Body of pancreas (tissue), 4 donors: ENCODE measurements around the gene KLK3. TPM values are rescaled to one million over a fixed set of nuclear protein-coding genes. Genes with fewer than 3 reads are reported as not detected.

Source experiments
- ATAC-seq: fragments of 150-250 bp; one replicate; pipeline ENCODE4 v1.9.1; 2016
- DNase-seq, 4 donors: peaks; one replicate each; pipeline ENCODE4 v3.0.0-alpha.2; 2019
- H3K27ac ChIP-seq, 4 donors: fragments of 200-600 bp; sonication (generic); 1 replicate in 3 of 4; 2 replicates in 1 of 4; pipeline versions ENCODE4 v1.5.1 to v1.6.1; 2016 to 2019; ENCODE audit warnings: mild to moderate bottlenecking in 1 of 4, mixed read lengths in 1 of 4, moderate library complexity in 1 of 4
- H3K27me3 ChIP-seq, 2 donors: fragments of 200-600 bp; sonication (generic); one replicate each; pipeline ENCODE4 v1.6.0; 2016; ENCODE audit warnings: mild to moderate bottlenecking in 1 of 2
- H3K36me3 ChIP-seq, 2 donors: fragments of 200-600 bp; sonication (generic); replicated peaks in 1 of 2; 2 replicates each; pipeline ENCODE4 v1.5.1; 2016; ENCODE audit warnings: low read depth in 2 of 2; ENCODE audit not compliant: insufficient read depth in 1 of 2
- H3K4me1 ChIP-seq: fragments of 200-600 bp; sonication (generic); one replicate; pipeline ENCODE4 v1.6.0; 2016
- H3K4me3 ChIP-seq, 2 donors: fragments of 200-600 bp; sonication (generic); 1 replicate in 1 of 2; 2 replicates in 1 of 2; pipeline ENCODE4 v1.5.1; 2016 to 2019
- H3K9me3 ChIP-seq, 3 donors: fragments of 200-600 bp; sonication (generic); 1 replicate in 2 of 3; 2 replicates in 1 of 3; pipeline ENCODE4 v1.5.1; 2016
- CTCF ChIP-seq, 7 experiments: fragments of 450-650 bp in 4 of 7; fragments of 200-600 bp in 3 of 7; sonication (generic) in 3 of 7; IDR thresholded peaks; one replicate each; pipeline ENCODE4 v1.5.1; 2016 to 2019; ENCODE audit warnings: antibody characterized with exemption in 7 of 7
- POLR2A ChIP-seq, 3 donors: fragments of 450-650 bp; IDR thresholded peaks; one replicate each; pipeline ENCODE4 v1.6.1; 2016; ENCODE audit warnings: antibody characterized with exemption in 3 of 3, mild to moderate bottlenecking in 2 of 3
- whole genome bisulfite sequencing, 2 donors: methylation state at CpG; one replicate each; pipeline ENCODE4 v1.1.5; 2017; 5-methylcytosine and 5-hydroxymethylcytosine counted together
- intact Hi-C: fragments of 100-400 bp; cut with DNase I; formaldehyde crosslinking; loops from one replicate; pipeline ENCODE4 v1.15.1; 2023
- total RNA-seq, 2 donors: library from RNA; depleted of rRNA; stranded (reverse); fragments of >200 nt; gene quantifications; one replicate each; pipeline ENCODE4 v1.1.0, GENCODE V29; 2016

KLK3 gene
- total RNA-seq, 2 donors from 2014 or later = not detected

DNA sequence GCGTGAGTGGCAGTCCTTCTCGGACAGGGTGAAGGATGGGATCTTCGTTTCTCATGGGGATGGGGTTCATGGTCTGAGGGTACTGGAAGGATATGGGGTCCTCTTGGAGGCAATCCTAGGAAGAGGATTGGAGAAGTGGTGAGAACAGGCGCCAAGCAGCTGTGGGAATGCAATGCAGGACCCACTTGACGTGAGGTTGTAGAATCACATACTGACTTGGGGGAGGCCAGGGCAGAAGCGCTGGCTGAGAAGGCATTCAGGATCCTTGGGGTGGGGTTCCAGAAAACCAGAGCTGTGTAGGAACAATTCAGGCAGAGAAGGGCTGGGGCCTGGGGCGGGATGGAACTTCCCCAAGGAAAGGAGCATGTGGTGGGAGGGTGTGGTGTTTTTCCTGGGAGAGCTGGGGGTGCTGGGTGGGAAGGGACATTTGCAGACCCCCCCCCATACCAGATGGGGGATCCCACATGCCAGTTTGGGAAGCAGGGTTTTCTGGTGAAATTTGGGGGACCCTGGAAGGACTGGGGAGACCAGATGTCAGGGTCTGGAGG lies 32.0 kb upstream of the KLK3 start:
- TF ChIP-seq POLR2A (IDR thresholded peaks at IDR 0.05) = no peak
- TF ChIP-seq CTCF (IDR thresholded peaks at IDR 0.05) = no peak
- Histone ChIP-seq H3K27me3 (no peaks in the 10 kb centered on the region), H3K9me3 (no peaks in the 10 kb centered on the region), H3K4me3 (peak overlapping the region in 1 of 2 donors; percentile 61), H3K27ac (peak overlapping the region; percentile 78 to 92 (median 83)), H3K36me3 (no peaks in the 10 kb centered on the region), H3K4me1 (peaks cover 75% of the 10 kb centered on the region)
- ATAC-seq (no peak), DNase-seq (peak in 1 of 4 donors; percentile 21)
- WGBS, 2 donors = 32 to 37% methylated on average over 7 of the region's 7 CpGs
- intact Hi-C loops = no loop called here

- peak; percentile 88 to 96 (median 92) for DNase-seq
- peak within 1 kb of the TSS; percentile 78 to 92 (median 83) for H3K27ac ChIP-seq
- peaks cover 67% of the 10 kb centered on the region for H3K4me1 ChIP-seq
- intact Hi-C loops = no loop called here
- no peaks in the 10 kb centered on the region for H3K9me3 ChIP-seq
- H3K4me3 ChIP-seq = peak within 1 kb of the TSS in 1 of 2 donors; percentile 61
- no peaks in the 10 kb centered on the region for H3K36me3 ChIP-seq
- peak; percentile 33 to 87 (median 76) for TF ChIP-seq POLR2A (IDR thresholded peaks at IDR 0.05)
- peak in 1 of 7 experiments; percentile 9 for TF ChIP-seq CTCF (IDR thresholded peaks at IDR 0.05)
- H3K27me3 ChIP-seq = no peaks in the 10 kb centered on the region
- ATAC-seq = peak; percentile 71
- WGBS, 2 donors = 22 to 28% methylated on average over 9 to 13 of the region's 14 CpGs
Observed at GRCh38 chr19:50823389-50824042, 31.2 kb upstream of the KLK3 start, which contains the start of gene KLK1. TSS of gene KLK1 (minus strand) at chr19:50823787. CDS start at chr19:50823748, 39 bp downstream.

DNA sequence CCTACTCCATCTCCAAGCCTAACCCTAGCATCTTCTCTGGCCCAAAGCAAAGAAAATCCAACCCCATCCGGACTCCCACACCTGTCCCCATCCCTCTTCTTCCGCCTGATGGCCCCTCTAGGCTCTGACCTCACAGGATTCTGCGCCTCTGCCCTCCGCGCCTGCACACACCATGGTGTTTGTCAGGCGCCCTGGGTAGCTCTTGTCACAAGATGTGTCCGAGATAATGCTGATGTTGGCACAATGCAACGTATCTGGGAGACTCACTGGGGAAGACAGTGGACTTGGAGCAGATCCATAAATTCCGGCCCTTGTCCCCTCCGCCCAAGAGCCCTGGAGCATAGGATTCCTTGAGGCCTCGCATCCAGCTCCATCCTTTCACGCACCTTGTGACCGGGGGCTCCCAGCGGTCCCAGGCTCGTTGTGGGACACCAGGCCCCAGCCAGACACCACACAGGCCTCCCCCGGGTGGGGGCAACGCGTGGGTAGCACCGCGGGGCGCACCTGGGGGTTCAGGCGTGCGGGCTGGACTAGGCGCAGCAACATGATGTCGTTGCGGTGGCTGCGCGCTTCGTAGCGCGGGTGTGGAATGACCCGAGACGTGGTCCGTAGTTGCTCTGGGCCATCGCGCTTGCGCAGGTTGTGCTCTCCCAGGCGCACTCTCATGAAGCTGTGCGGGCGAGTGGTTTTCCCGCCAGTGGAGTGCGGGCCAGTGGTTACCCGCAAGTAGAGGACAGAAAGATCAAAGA lies 28.0 kb upstream of the KLK3 start:
- intact Hi-C loops = no loop called here
- H3K27ac ChIP-seq = no peak overlapping the region
- DNase-seq = no peak
- no peak overlapping the region for H3K4me3 ChIP-seq
- no peaks in the 10 kb centered on the region for H3K36me3 ChIP-seq
- peaks cover 40% of the 10 kb centered on the region for H3K4me1 ChIP-seq
- no peaks in the 10 kb centered on the region for H3K27me3 ChIP-seq
- WGBS, 2 donors = 79 to 86% methylated on average over 15 to 42 of the region's 43 CpGs
- TF ChIP-seq CTCF (IDR thresholded peaks at IDR 0.05) = no peak
- TF ChIP-seq POLR2A (IDR thresholded peaks at IDR 0.05) = no peak
- ATAC-seq = no peak
- no peaks in the 10 kb centered on the region for H3K9me3 ChIP-seq

DNA sequence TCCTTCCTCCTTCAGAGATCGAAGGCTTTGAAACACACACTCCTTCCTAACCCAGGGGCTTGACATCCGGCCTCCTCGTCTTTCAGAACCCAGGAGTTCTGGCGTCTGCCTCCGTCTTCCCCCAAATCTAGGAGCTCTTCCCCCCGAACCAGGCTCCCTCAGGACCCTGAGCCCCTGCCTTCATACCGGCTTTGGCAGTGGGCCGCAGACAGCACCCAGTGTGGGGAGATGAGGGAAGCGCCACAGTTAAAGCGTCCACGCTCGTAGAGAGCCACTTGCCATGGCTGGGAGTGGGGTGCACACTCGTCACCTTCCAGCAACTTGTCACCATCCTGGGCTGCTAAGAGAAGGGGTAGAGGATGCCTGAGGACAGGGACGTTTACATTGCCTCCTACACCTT lies 27.2 kb upstream of the KLK3 start:
- TF ChIP-seq POLR2A (IDR thresholded peaks at IDR 0.05) = no peak
- no peak for TF ChIP-seq CTCF (IDR thresholded peaks at IDR 0.05)
- no peaks in the 10 kb centered on the region for H3K9me3 ChIP-seq
- no peaks in the 10 kb centered on the region for H3K36me3 ChIP-seq
- H3K4me1 ChIP-seq = peaks cover 31% of the 10 kb centered on the region
- no peaks in the 10 kb centered on the region for H3K27me3 ChIP-seq
- ATAC-seq (no peak), DNase-seq (no peak)
- H3K4me3 ChIP-seq = no peak overlapping the region
- H3K27ac ChIP-seq = no peak overlapping the region
- 81 to 86% methylated on average over 14 of the region's 14 CpGs for WGBS, 2 donors
- intact Hi-C loops = no loop called here
